Endodermal cell (in vitro differentiated cells): Measurements from ENCODE around the gene JPH2. TPM values are rescaled to one million over a fixed set of nuclear protein-coding genes. Genes with fewer than 3 reads are reported as not detected.
A peak's percentile ranks its signal among the peaks of the same experiment; 100 is the strongest.

Source experiments
- DNase-seq: peaks from one replicate; pipeline ENCODE4 v3.0.0-alpha.2; 2017
- H3K27ac ChIP-seq: 2 replicates; pipeline ENCODE4 v1.5.1; 2013; ENCODE audit warnings: mild to moderate bottlenecking, low read depth, low read length, moderate library complexity
- H3K27me3 ChIP-seq: 2 replicates; pipeline ENCODE4 v1.6.1; 2013; ENCODE audit warnings: mild to moderate bottlenecking, low read length, moderate library complexity; ENCODE audit not compliant: insufficient read depth, control insufficient read depth, poor library complexity, severe bottlenecking
- H3K36me3 ChIP-seq: 2 replicates; pipeline ENCODE4 v1.7.0; 2013; ENCODE audit warnings: mild to moderate bottlenecking, low read length, moderate library complexity; ENCODE audit not compliant: control insufficient read depth, insufficient read depth
- H3K4me1 ChIP-seq: one replicate; pipeline ENCODE4 v1.7.0; 2013; ENCODE audit warnings: low read length; ENCODE audit not compliant: control insufficient read depth, insufficient read depth
- H3K4me3 ChIP-seq: 2 replicates; pipeline ENCODE4 v1.5.1; 2013; ENCODE audit warnings: mild to moderate bottlenecking, low read length, moderate library complexity
- H3K9ac ChIP-seq: 2 replicates; pipeline ENCODE4 v1.6.1; 2013; ENCODE audit warnings: mild to moderate bottlenecking, low read length, moderate library complexity; ENCODE audit not compliant: poor library complexity, severe bottlenecking; ENCODE audit errors: extremely low read depth
- H3K9me3 ChIP-seq: 2 replicates; pipeline ENCODE4 v1.6.1; 2013; ENCODE audit warnings: mild to moderate bottlenecking, low read length, moderate library complexity; ENCODE audit not compliant: control insufficient read depth
- H3K27ac Mint-ChIP-seq: 2 replicates; pipeline ENCODE4 v1.8.0; 2020; ENCODE audit warnings: mixed read lengths
- H3K27me3 Mint-ChIP-seq: 2 replicates; pipeline ENCODE4 v1.8.0; 2021; ENCODE audit warnings: mild to moderate bottlenecking, mixed read lengths; ENCODE audit not compliant: insufficient read depth
- H3K36me3 Mint-ChIP-seq: 2 replicates; pipeline ENCODE4 v1.8.0; 2020; ENCODE audit warnings: low read depth, mixed read lengths
- H3K4me1 Mint-ChIP-seq: 2 replicates; pipeline ENCODE4 v1.8.0; 2020; ENCODE audit warnings: mixed read lengths
- H3K4me3 Mint-ChIP-seq: 2 replicates; pipeline ENCODE4 v1.8.0; 2020; ENCODE audit warnings: mild to moderate bottlenecking, moderate library complexity, mixed read lengths
- H3K9me3 Mint-ChIP-seq: 2 replicates; pipeline ENCODE4 v1.8.0; 2020; ENCODE audit warnings: mild to moderate bottlenecking, mixed read lengths
- CTCF ChIP-seq: fragments of 200-600 bp; sonication (generic); conservative IDR thresholded peaks from 2 replicates; pipeline ENCODE4 v1.5.0; 2021; ENCODE audit warnings: antibody characterized with exemption, mild to moderate bottlenecking
- WGBS, 2 experiments: methylation state at CpG; one replicate each; pipeline versions ENCODE4 v1.1.5 to v1.1.7; 2013; ENCODE audit warnings: missing lambda C conversion rate in 2 of 2, mixed read lengths in 1 of 2; ENCODE audit not compliant: insufficient coverage in 1 of 2, insufficient read length in 1 of 2; 5-methylcytosine and 5-hydroxymethylcytosine counted together
- total RNA-seq, 2 donors: library from RNA; stranded (reverse); fragmentation: NEBNext Ultra II Directional in 1 of 2; extraction: Animal tissue kit (Norgen Biotek cat#: 25700) in 1 of 2; gene quantifications; 2 replicates in 1 of 2; 3 replicates in 1 of 2; pipeline ENCODE4 v1.2.1, GENCODE V29; 2021

JPH2 gene
- total RNA-seq, 2 donors from 2014 or later = 0.86 to 1.0 TPM

- peaks cover 21% of the 10 kb centered on the region for H3K4me1 Mint-ChIP-seq
- H3K4me3 Mint-ChIP-seq = no peak overlapping the region
- DNase-seq = no peak
- peaks cover 53% of the 10 kb centered on the region for H3K36me3 Mint-ChIP-seq
- H3K9me3 ChIP-seq = no peaks in the 10 kb centered on the region
- no peaks in the 10 kb centered on the region for H3K4me1 ChIP-seq
- no peak overlapping the region for H3K9ac ChIP-seq
- peak overlapping the region; percentile 61 for H3K27ac Mint-ChIP-seq
- no peaks in the 10 kb centered on the region for H3K27me3 ChIP-seq
- H3K4me3 ChIP-seq = no peak overlapping the region
- no peak overlapping the region for H3K27ac ChIP-seq
- H3K27me3 Mint-ChIP-seq = no peaks in the 10 kb centered on the region
- peaks cover 80% of the 10 kb centered on the region for H3K36me3 ChIP-seq
- TF ChIP-seq CTCF = no peak
- 96 to 100% methylated on average over 3 to 4 of the region's 4 CpGs for WGBS, 2 experiments
- no peaks in the 10 kb centered on the region for H3K9me3 Mint-ChIP-seq
Measured at GRCh38 chr20:44204156-44204831, 17.3 kb upstream of the JPH2 start.

DNA sequence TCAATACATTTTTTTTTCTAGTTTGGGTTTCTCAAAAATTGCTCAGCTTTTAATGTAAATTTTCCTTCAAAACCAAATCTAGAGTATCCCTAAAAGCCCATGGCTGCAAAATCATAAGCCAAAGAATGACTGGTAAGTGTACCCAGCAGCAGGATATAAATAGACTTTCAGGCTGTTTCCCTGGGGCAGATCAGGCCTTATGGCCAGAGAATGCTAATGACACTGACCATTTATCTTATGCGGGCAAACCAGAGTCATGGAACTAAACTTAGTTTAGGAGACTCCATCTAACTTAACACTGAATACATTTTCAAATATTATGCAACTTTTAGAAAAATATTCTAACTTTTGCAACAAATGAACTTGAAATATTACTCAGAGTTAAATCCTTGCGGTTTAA lies 16.2 kb upstream of the JPH2 start:
- H3K9me3 ChIP-seq = no peaks in the 10 kb centered on the region
- H3K9ac ChIP-seq = no peak overlapping the region
- Mint-ChIP-seq H3K27ac (no peak overlapping the region), H3K27me3 (no peaks in the 10 kb centered on the region), H3K9me3 (no peaks in the 10 kb centered on the region), H3K36me3 (peaks cover 59% of the 10 kb centered on the region), H3K4me1 (peaks cover 9% of the 10 kb centered on the region), H3K4me3 (no peak overlapping the region)
- no peaks in the 10 kb centered on the region for H3K4me1 ChIP-seq
- no peak overlapping the region for H3K27ac ChIP-seq
- no peak for TF ChIP-seq CTCF
- WGBS, 2 experiments = 100% methylated on average over 1 of the region's 2 CpGs
- no peak for DNase-seq
- H3K36me3 ChIP-seq = peaks cover 89% of the 10 kb centered on the region
- H3K4me3 ChIP-seq = no peak overlapping the region
- H3K27me3 ChIP-seq = no peaks in the 10 kb centered on the region

- Mint-ChIP-seq H3K27me3 (no peaks in the 10 kb centered on the region), H3K4me3 (no peak overlapping the region), H3K4me1 (no peaks in the 10 kb centered on the region), H3K27ac (no peak overlapping the region), H3K9me3 (no peaks in the 10 kb centered on the region), H3K36me3 (peaks cover 69% of the 10 kb centered on the region)
- TF ChIP-seq CTCF = no peak
- Histone ChIP-seq H3K36me3 (peaks cover 97% of the 10 kb centered on the region), H3K4me3 (no peak overlapping the region), H3K4me1 (no peaks in the 10 kb centered on the region), H3K27ac (no peak overlapping the region), H3K9me3 (no peaks in the 10 kb centered on the region), H3K9ac (no peak overlapping the region), H3K27me3 (no peaks in the 10 kb centered on the region)
- WGBS, 2 experiments = 72% methylated on average over 2 of the region's 2 CpGs; no CpG with 5 or more reads in 1 of the 2 experiments
- DNase-seq = no peak
Measured at GRCh38 chr20:44200983-44201382, 14.0 kb upstream of the JPH2 start.
